SH-SY5Y (cell line): ENCODE results near the gene METTL16.

Experiments used
- GATA2 ChIP-seq: IDR thresholded peaks from 2 replicates; pipeline ENCODE4 v1.6.1; 2011; ENCODE audit warnings: mild to moderate bottlenecking, low read depth, low read length
- GATA3 ChIP-seq: IDR thresholded peaks from 2 replicates; pipeline ENCODE4 v1.6.1; 2011; ENCODE audit warnings: low read depth, mild to moderate bottlenecking, low read length, moderate library complexity

DNA sequence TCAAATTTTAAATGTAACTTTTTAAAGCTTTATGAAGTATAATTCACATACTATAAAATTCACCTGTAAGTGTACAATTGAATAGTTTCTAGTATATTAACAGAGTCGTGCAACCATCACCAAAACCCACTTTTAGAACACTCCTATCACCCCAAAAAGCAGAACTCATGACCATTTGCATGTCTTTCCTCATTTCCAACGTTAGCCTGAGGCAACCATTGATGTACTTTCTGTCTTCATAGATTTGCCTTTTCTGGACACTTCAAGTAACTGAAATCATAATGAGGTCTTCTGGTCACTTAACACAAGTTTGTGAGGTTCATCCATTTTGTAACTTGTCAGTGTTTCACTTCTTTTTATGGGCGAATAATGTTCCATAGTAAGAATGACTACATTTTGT is 33.2 kb downstream of the METTL16 start:
- TF ChIP-seq GATA2 (no peak), GATA3 (no peak)
